Kidney (tissue), 14 donors: ENCODE measurements around the gene ASTN2. TPM values are rescaled to one million over a fixed set of nuclear protein-coding genes. Genes with fewer than 3 reads are reported as not detected.
A peak's percentile ranks its signal among the peaks of the same experiment; 100 is the strongest.

Experiments used
- DNase-seq, 5 donors: peaks; one replicate each; pipeline ENCODE4 v3.0.0-alpha.2; 2013 to 2020
- FAIRE-seq: peaks from 2 replicates; lab custom pipeline; 2012; peaks lifted over from hg19 to GRCh38; lab: Jason Lieb, UNC
- H3K27ac ChIP-seq, 2 donors: one replicate each; pipeline ENCODE4 v1.7.0; 2013; ENCODE audit warnings: low read depth in 2 of 2, low read length in 2 of 2, inconsistent platforms in 1 of 2
- H3K27me3 ChIP-seq: one replicate; pipeline ENCODE4 v1.7.1; 2013; ENCODE audit warnings: low read length, inconsistent platforms; ENCODE audit not compliant: control insufficient read depth, insufficient read depth
- H3K36me3 ChIP-seq, 3 donors: one replicate each; pipeline versions ENCODE4 v1.7.0 to v1.7.1; 2013; ENCODE audit warnings: low read length in 3 of 3, control low read depth in 1 of 3, inconsistent platforms in 1 of 3; ENCODE audit not compliant: insufficient read depth in 3 of 3, control insufficient read depth in 2 of 3
- H3K4me1 ChIP-seq, 3 donors: one replicate each; pipeline versions ENCODE4 v1.7.0 to v1.7.1; 2013; ENCODE audit warnings: low read length in 3 of 3, inconsistent platforms in 1 of 3, low read depth in 1 of 3; ENCODE audit not compliant: control insufficient read depth in 2 of 3, insufficient read depth in 2 of 3
- H3K4me3 ChIP-seq, 3 donors: one replicate each; pipeline versions ENCODE4 v1.7.0 to v1.8.1; 2013; ENCODE audit warnings: low read length in 3 of 3, control low read depth in 1 of 3, inconsistent platforms in 1 of 3
- H3K9ac ChIP-seq, 3 donors: one replicate each; pipeline versions ENCODE4 v1.7.0 to v1.7.1; 2013; ENCODE audit warnings: low read length in 3 of 3, control low read depth in 1 of 3, inconsistent platforms in 1 of 3
- H3K9me3 ChIP-seq, 3 donors: one replicate each; pipeline versions ENCODE4 v1.7.0 to v1.7.1; 2013; ENCODE audit warnings: low read length in 3 of 3, control low read depth in 1 of 3, inconsistent platforms in 1 of 3; ENCODE audit not compliant: control insufficient read depth in 2 of 3, insufficient read depth in 1 of 3
- CTCF ChIP-seq: IDR thresholded peaks from 3 replicates; pipeline ENCODE4 v1.5.1; 2012; ENCODE audit warnings: mild to moderate bottlenecking, moderate library complexity, borderline replicate concordance; ENCODE audit not compliant: insufficient read depth; ENCODE audit errors: extremely low read depth
- intact Hi-C: fragments of 100-400 bp; cut with DNase I; formaldehyde crosslinking; loops from one replicate; pipeline ENCODE4 v1.11.1; 2022
- polyA plus RNA-seq: library from polyadenylated mRNA; stranded (reverse); fragments of 350-450 nt; fragmentation: Illumina TruSeq; extraction: RNeasy Lipid Tissue Mini Kit (QIAGEN cat#74804); gene quantifications from one replicate; pipeline ENCODE4 v1.2.3, GENCODE V29; 2014; ENCODE audit warnings: low read depth, low replicate concordance; ENCODE audit not compliant: insufficient read depth
- total RNA-seq: library from RNA; stranded (reverse); fragmentation: NEBNext Ultra II Directional; extraction: Animal tissue kit (Norgen Biotek cat#: 25700); gene quantifications from one replicate; pipeline ENCODE4 v1.2.1, GENCODE V29; 2021
- donor health status: control.
- donor health status: control.
- donor health status: control.
- donor health status: control.
- donor health status: control.
- donor health status: DM: yes; HTN: yes; CAD: no.
- donor health status: Normal renal cell carcinoma (clear cell type).

ASTN2 gene
- total and polyA plus RNA-seq, 2 donors from 2014 or later, result 7.6 to 11.5 TPM

- intact Hi-C loops, result no loop called here
- no peak for DNase-seq
- Histone ChIP-seq H3K36me3 (no peaks in the 10 kb centered on the region), H3K4me1 (no peaks in the 10 kb centered on the region), H3K27me3 (no peaks in the 10 kb centered on the region), H3K4me3 (no peak overlapping the region), H3K9ac (no peak overlapping the region), H3K27ac (no peak overlapping the region), H3K9me3 (peaks cover 0 to 9% (median 9%) of the 10 kb centered on the region in 3 donors)
- FAIRE-seq, result no peak
- TF ChIP-seq CTCF, result no peak
Observed at GRCh38 chr9:117182046-117182445, 232.8 kb downstream of the ASTN2 start.

GRCh38 chr9:117180896-117181445, 233.9 kb downstream of the ASTN2 start:
- Histone ChIP-seq H3K27ac (no peak overlapping the region), H3K9me3 (peaks cover 0 to 9% (median 9%) of the 10 kb centered on the region in 3 donors), H3K27me3 (no peaks in the 10 kb centered on the region), H3K9ac (no peak overlapping the region), H3K36me3 (no peaks in the 10 kb centered on the region), H3K4me3 (no peak overlapping the region), H3K4me1 (no peaks in the 10 kb centered on the region)
- intact Hi-C loops, result no loop called here
- no peak for FAIRE-seq
- no peak for TF ChIP-seq CTCF
- no peak for DNase-seq

- no peak for TF ChIP-seq CTCF
- FAIRE-seq (no peak), DNase-seq (peak in 3 of 5 donors; percentile 17 to 47 (median 45))
- intact Hi-C loops, result no loop called here
- Histone ChIP-seq H3K9ac (no peak overlapping the region), H3K27me3 (no peaks in the 10 kb centered on the region), H3K36me3 (no peaks in the 10 kb centered on the region), H3K27ac (no peak overlapping the region), H3K4me3 (no peak overlapping the region), H3K4me1 (no peaks in the 10 kb centered on the region), H3K9me3 (peaks cover 0 to 9% (median 9%) of the 10 kb centered on the region in 3 donors)
Observed at GRCh38 chr9:117178596-117179375, 236.1 kb downstream of the ASTN2 start.
